Neural crest cell (in vitro differentiated cells): Measurements from ENCODE around the gene MAP4K4. TPM values are rescaled to one million over a fixed set of nuclear protein-coding genes. Genes with fewer than 3 reads are reported as not detected.
A peak's percentile ranks its signal among the peaks of the same experiment; 100 is the strongest.

Experiments
- DNase-seq: peaks from one replicate; pipeline ENCODE4 v3.0.0; 2021; ENCODE audit warnings: low read depth, mixed read lengths, low spot score
- H3K27ac Mint-ChIP-seq: one replicate; pipeline ENCODE4 v1.8.0; 2021; ENCODE audit warnings: mild to moderate bottlenecking, mixed read lengths; ENCODE audit not compliant: unreplicated experiment
- H3K27me3 Mint-ChIP-seq: 2 replicates; pipeline ENCODE4 v1.8.0; 2021; ENCODE audit warnings: low read depth, mild to moderate bottlenecking, mixed read lengths
- H3K36me3 Mint-ChIP-seq: 2 replicates; pipeline ENCODE4 v1.8.0; 2021; ENCODE audit warnings: low read depth, mild to moderate bottlenecking, mixed read lengths
- H3K4me1 Mint-ChIP-seq: 2 replicates; pipeline ENCODE4 v1.8.0; 2021; ENCODE audit warnings: mixed read lengths
- H3K4me3 Mint-ChIP-seq: one replicate; pipeline ENCODE4 v1.8.0; 2021; ENCODE audit warnings: mild to moderate bottlenecking, mixed read lengths
- H3K9me3 Mint-ChIP-seq: 2 replicates; pipeline ENCODE4 v1.8.0; 2021; ENCODE audit warnings: mixed read lengths
- total RNA-seq: library from RNA; stranded (reverse); gene quantifications from 2 replicates; pipeline ENCODE4 v1.2.1, GENCODE V29; 2021
- TF ChIP-seq, protein P1 (sequence below): fragments of 200-600 bp; sonication (generic); conservative IDR thresholded peaks from 2 replicates; pipeline ENCODE4 v1.5.0; 2021; ENCODE audit warnings: antibody characterized with exemption, mild to moderate bottlenecking

MAP4K4 gene
- total RNA-seq, 1 donor from 2014 or later, result 209 TPM

DNA sequence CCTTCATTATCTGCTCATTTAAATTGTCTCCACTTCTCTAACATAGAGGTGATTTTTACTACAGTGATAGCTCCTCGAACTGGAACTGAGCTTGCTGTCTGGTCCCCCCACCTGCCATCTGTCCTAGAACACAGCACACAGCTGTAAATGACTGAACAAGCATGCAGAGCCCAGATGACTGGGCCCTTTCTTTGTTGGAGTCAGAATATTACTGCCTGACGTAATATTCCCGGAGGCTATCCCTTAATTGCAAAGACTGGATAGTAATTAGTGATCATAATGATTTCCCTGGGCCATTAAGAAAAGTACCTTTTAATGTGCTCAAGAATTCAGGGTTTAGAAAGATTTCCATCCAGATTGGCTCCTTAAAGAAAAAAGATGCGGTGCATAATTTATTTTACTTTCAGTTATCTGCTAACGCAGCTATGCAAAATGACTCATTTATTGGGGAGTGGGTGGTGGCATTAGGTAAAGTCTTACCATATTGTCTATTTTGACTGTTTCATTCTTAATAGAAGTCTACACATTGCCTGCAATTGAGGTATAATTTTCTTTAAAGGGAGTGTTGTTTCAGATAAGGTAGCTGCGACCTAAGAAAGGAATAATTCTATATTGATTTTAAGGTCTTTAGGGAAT lies 84.4 kb downstream of the MAP4K4 start:
- no peak for DNase-seq
- Mint-ChIP-seq H3K9me3 (no peaks in the 10 kb centered on the region), H3K4me1 (peaks cover 62% of the 10 kb centered on the region), H3K27me3 (no peaks in the 10 kb centered on the region), H3K36me3 (no peaks in the 10 kb centered on the region), H3K4me3 (peak overlapping the region; percentile 47), H3K27ac (peak overlapping the region; percentile 85)
- TF ChIP-seq, protein P1, sequence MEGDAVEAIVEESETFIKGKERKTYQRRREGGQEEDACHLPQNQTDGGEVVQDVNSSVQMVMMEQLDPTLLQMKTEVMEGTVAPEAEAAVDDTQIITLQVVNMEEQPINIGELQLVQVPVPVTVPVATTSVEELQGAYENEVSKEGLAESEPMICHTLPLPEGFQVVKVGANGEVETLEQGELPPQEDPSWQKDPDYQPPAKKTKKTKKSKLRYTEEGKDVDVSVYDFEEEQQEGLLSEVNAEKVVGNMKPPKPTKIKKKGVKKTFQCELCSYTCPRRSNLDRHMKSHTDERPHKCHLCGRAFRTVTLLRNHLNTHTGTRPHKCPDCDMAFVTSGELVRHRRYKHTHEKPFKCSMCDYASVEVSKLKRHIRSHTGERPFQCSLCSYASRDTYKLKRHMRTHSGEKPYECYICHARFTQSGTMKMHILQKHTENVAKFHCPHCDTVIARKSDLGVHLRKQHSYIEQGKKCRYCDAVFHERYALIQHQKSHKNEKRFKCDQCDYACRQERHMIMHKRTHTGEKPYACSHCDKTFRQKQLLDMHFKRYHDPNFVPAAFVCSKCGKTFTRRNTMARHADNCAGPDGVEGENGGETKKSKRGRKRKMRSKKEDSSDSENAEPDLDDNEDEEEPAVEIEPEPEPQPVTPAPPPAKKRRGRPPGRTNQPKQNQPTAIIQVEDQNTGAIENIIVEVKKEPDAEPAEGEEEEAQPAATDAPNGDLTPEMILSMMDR, result no peak

- peaks cover 65% of the 10 kb centered on the region for H3K4me1 Mint-ChIP-seq
Measured at GRCh38 chr2:101782427-101782792, 84.9 kb downstream of the MAP4K4 start.

GRCh38 chr2:101787097-101787496 lies 89.6 kb downstream of the MAP4K4 start:
- H3K27ac Mint-ChIP-seq, result no peak overlapping the region
- DNase-seq, result no peak
- peaks cover 8% of the 10 kb centered on the region for H3K36me3 Mint-ChIP-seq
- no peak overlapping the region for H3K4me3 Mint-ChIP-seq
- TF ChIP-seq, protein P1, result no peak
- no peaks in the 10 kb centered on the region for H3K27me3 Mint-ChIP-seq
- no peaks in the 10 kb centered on the region for H3K9me3 Mint-ChIP-seq
- peaks cover 54% of the 10 kb centered on the region for H3K4me1 Mint-ChIP-seq

More at GRCh38 chr2:101782427-101782792, 84.9 kb downstream of the MAP4K4 start:
- TF ChIP-seq, protein P1, result no peak
- Mint-ChIP-seq H3K27me3 (no peaks in the 10 kb centered on the region), H3K27ac (peak overlapping the region; percentile 2), H3K4me3 (no peak overlapping the region), H3K36me3 (no peaks in the 10 kb centered on the region), H3K9me3 (no peaks in the 10 kb centered on the region)
- no peak for DNase-seq

GRCh38 chr2:101788565-101788964 lies 91.1 kb downstream of the MAP4K4 start:
- Mint-ChIP-seq H3K27ac (no peak overlapping the region), H3K36me3 (peaks cover 8% of the 10 kb centered on the region), H3K27me3 (no peaks in the 10 kb centered on the region), H3K4me3 (no peak overlapping the region), H3K9me3 (no peaks in the 10 kb centered on the region), H3K4me1 (peaks cover 57% of the 10 kb centered on the region)
- TF ChIP-seq, protein P1, result no peak
- DNase-seq, result no peak

- Mint-ChIP-seq H3K36me3 (peaks cover 8% of the 10 kb centered on the region), H3K9me3 (no peaks in the 10 kb centered on the region), H3K27me3 (no peaks in the 10 kb centered on the region), H3K4me1 (peaks cover 63% of the 10 kb centered on the region), H3K4me3 (no peak overlapping the region), H3K27ac (no peak overlapping the region)
- no peak for DNase-seq
- TF ChIP-seq, protein P1, result no peak
Measured at GRCh38 chr2:101788995-101789970, 91.8 kb downstream of the MAP4K4 start.
